Peyer's patch (tissue), 4 donors: ENCODE data around the gene RAE1.

Source experiments
- CTCF ChIP-seq, 6 experiments: fragments of 450-650 bp in 4 of 6; fragments of 200-600 bp in 2 of 6; sonication (generic) in 1 of 6; IDR thresholded peaks; one replicate each; pipeline ENCODE4 v1.5.1; 2017 to 2019; ENCODE audit warnings: antibody characterized with exemption in 6 of 6, mild to moderate bottlenecking in 3 of 6, moderate library complexity in 1 of 6
- POLR2A ChIP-seq, 2 donors: fragments of 450-650 bp; IDR thresholded peaks; one replicate each; pipeline ENCODE4 v1.5.1; 2017; ENCODE audit warnings: antibody characterized with exemption in 2 of 2, mild to moderate bottlenecking in 2 of 2, moderate library complexity in 2 of 2

- TF ChIP-seq POLR2A (IDR thresholded peaks at IDR 0.05) (no peak), CTCF (IDR thresholded peaks at IDR 0.05) (no peak)
Observed at GRCh38 chr20:57397693-57398108, 46.6 kb downstream of the RAE1 start.
